ENCODE results near the gene SFMBT1.

Gene SFMBT1

DNA sequence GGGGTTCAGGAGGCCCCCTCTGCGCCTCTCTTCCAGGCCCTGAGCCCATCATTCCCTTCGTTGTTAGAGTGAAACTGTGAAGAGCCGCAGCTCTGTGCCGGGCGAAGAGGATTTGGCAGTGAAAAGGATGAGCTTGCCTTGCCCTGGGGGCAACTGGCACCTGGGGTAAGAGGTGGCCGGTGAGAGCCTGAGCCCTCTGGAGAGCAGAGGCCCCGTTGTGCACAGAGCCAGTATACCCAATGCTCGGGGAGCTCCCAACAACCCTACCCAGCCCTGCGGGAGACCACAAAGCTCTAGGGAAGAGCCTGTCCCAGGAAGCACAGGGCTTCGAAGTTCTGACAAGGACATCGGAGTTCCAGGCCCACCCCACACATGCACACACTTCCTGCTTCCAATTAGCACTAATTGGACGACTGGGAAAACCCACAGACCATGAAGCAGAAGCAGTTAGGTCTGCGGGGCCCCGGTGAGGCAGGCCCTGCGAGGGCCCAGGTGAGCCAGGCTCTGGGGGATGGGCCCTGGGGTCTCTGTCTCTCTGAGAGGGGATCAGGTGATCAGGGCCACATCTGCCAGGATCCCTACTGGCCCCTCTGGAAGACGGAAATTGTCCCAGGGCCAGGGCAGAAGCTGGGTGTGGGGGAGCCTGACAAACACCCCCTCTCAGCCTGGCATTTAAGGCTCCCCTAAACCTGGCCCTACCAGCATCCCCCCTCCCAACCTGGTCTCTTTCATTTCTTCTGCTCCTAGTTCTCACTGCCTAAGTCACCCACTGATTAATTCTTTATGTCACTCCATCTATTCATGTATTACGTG, 27.9 kb upstream of the SFMBT1 start:
- H3K4me3 ChIP-seq (ENCODE audit: low read depth, low read length): no peak overlapping the region
- CTCF ChIA-PET: interaction anchor here (0.7 to 1.1 kb wide), 7 partner anchors 13 to 373 kb away, joined by 3 to 4 read pairs (median 3); partner anchors contain the start of gene STIMATE
- H3K4me1 ChIP-seq (ENCODE audit: control insufficient read depth, insufficient read depth, low read length): no peaks in the 10 kb centered on the region
- POLR2A ChIA-PET: no interaction called here
- TF ChIP-seq ZNF37A (tag by site-specific recombination; IDR thresholded peaks at IDR 0.05): no peak
- no peak for TF ChIP-seq KLF10 (tag by site-specific recombination; IDR thresholded peaks at IDR 0.05)
- no peak for TF ChIP-seq ZNF426 (tag by site-specific recombination; IDR thresholded peaks at IDR 0.05)
- TF ChIP-seq ZNF510 (tag by site-specific recombination; IDR thresholded peaks at IDR 0.05; ENCODE audit: insufficient replicate concordance): no peak
- no peak for TF ChIP-seq ZFP3 (tag by site-specific recombination; IDR thresholded peaks at IDR 0.05; ENCODE audit: low read depth)
- no peak for TF ChIP-seq REPIN1 (tag by site-specific recombination; IDR thresholded peaks at IDR 0.05; ENCODE audit: low read depth)
- no peak for TF ChIP-seq ZNF221 (tag by site-specific recombination; IDR thresholded peaks at IDR 0.05; ENCODE audit: borderline replicate concordance)
- TF ChIP-seq ZNF354C (tag by site-specific recombination; IDR thresholded peaks at IDR 0.05; ENCODE audit: borderline replicate concordance, low read depth): no peak
- no peak for TF ChIP-seq EGR2 (tag by site-specific recombination; IDR thresholded peaks at IDR 0.05; ENCODE audit: low read depth)
- no peak for TF ChIP-seq ZNF501 (tag by site-specific recombination; IDR thresholded peaks at IDR 0.05)
- no peak for TF ChIP-seq PRDM6 (tag by site-specific recombination; IDR thresholded peaks at IDR 0.05)
- no peak for TF ChIP-seq ZNF792 (tag by site-specific recombination; IDR thresholded peaks at IDR 0.05)
- H3K27ac ChIP-seq (ENCODE audit: extremely low read depth, low read depth, low read length): no peak overlapping the region
- no peaks in the 10 kb centered on the region for H3K9me3 ChIP-seq (ENCODE audit: control insufficient read depth, insufficient read depth, low read depth, low read length)
- H3K36me3 ChIP-seq (ENCODE audit: control insufficient read depth in 2 of 2, insufficient read depth in 1 of 2, low read length in 2 of 2): no peaks in the 10 kb centered on the region

DNA sequence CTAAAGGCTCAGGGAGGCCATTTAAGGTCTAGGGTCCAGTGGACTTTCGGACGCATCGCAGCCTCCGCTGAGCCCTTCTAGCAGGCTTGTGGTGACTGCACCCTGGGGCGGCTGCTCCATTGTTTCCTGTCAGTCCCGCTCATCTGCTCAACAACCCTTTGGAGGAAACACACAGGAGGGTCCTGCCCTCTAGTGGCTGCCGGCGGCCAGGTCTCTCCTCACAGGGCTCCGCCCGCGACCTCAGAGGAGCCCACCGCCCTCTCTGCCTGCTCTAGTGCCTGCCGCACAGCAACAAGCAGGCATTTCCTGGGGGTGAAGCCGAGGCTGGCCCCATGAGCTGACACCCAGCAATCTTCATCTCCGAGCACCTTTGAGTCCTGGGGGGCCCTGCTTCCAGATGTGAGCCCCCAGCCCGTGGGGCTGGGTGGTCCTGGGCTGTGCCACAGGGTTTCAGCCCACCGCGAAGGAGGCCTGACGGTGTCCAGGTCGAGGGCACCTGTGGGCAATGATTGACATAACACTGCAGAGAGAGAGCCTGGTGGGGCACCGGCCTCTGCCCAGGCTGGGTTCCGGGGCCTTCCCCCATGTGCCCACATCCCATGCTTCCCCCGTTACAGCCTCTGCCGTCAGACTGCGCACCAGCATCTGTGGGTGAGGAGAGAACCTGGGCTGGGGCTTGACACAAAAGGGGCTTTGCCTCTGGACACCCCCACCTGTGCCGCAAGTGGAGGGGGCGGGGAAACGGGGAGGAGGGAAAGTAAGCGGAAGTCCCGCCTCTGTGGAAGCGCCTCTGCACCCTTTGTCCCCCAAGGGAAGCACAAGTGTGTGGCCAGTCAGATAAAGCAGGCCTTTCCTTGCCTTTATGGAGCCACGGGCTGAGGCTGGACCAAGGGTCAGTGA, 27.0 kb upstream of the SFMBT1 start:
- ChIA-PET CTCF (interaction anchor here (0.5 to 1.4 kb wide), 13 partner anchors 12 to 399 kb away, joined by 3 to 5 read pairs (median 3); partner anchors contain the start of gene STIMATE), POLR2A (no interaction called here)
- Histone ChIP-seq H3K36me3 (ENCODE audit: control insufficient read depth in 2 of 2, insufficient read depth in 1 of 2, low read length in 2 of 2) (no peaks in the 10 kb centered on the region), H3K27ac (ENCODE audit: extremely low read depth, low read depth, low read length) (no peak overlapping the region), H3K9me3 (ENCODE audit: control insufficient read depth, insufficient read depth, low read depth, low read length) (no peaks in the 10 kb centered on the region), H3K4me1 (ENCODE audit: control insufficient read depth, insufficient read depth, low read length) (no peaks in the 10 kb centered on the region), H3K4me3 (ENCODE audit: low read depth, low read length) (no peak overlapping the region)
- TF ChIP-seq KLF9 (tag by site-specific recombination; IDR thresholded peaks at IDR 0.05; ENCODE audit: low read depth): no peak
- TF ChIP-seq MEIS1 (CRISPR knock-in tag; IDR thresholded peaks at IDR 0.05; ENCODE audit: borderline replicate concordance): peak; percentile 66; the same call in 1 of the 2 replicates
- TF ChIP-seq KLF7 (tag by site-specific recombination; IDR thresholded peaks at IDR 0.05; ENCODE audit: borderline replicate concordance): no peak
- TF ChIP-seq, protein P1, sequence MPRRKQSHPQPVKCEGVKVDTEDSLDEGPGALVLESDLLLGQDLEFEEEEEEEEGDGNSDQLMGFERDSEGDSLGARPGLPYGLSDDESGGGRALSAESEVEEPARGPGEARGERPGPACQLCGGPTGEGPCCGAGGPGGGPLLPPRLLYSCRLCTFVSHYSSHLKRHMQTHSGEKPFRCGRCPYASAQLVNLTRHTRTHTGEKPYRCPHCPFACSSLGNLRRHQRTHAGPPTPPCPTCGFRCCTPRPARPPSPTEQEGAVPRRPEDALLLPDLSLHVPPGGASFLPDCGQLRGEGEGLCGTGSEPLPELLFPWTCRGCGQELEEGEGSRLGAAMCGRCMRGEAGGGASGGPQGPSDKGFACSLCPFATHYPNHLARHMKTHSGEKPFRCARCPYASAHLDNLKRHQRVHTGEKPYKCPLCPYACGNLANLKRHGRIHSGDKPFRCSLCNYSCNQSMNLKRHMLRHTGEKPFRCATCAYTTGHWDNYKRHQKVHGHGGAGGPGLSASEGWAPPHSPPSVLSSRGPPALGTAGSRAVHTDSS (tag by site-specific recombination; IDR thresholded peaks at IDR 0.05): no peak
- peak; percentile 20; the same call in 1 of the 2 replicates for TF ChIP-seq ZNF423 (tag by site-specific recombination; IDR thresholded peaks at IDR 0.05)
- TF ChIP-seq HOXC10 (CRISPR knock-in tag; IDR thresholded peaks at IDR 0.05): no peak
- TF ChIP-seq ZNF660 (tag by site-specific recombination; IDR thresholded peaks at IDR 0.05): peak; percentile 25; the same call in 1 of the 2 replicates
- 0 out of 2 replicates have a peak, but pooled peaks have one; percentile 8 for TF ChIP-seq PRDM10 (tag by site-specific recombination; IDR thresholded peaks at IDR 0.05)
- no peak for TF ChIP-seq ZNF132 (tag by site-specific recombination; IDR thresholded peaks at IDR 0.05; ENCODE audit: borderline replicate concordance)
- TF ChIP-seq ZNF501 (tag by site-specific recombination; IDR thresholded peaks at IDR 0.05): no peak
- no peak for TF ChIP-seq ZNF560 (tag by site-specific recombination; IDR thresholded peaks at IDR 0.05; ENCODE audit: borderline replicate concordance)
- TF ChIP-seq ZNF707 (tag by site-specific recombination; IDR thresholded peaks at IDR 0.05): no peak
- no peak for TF ChIP-seq HOXD13 (CRISPR knock-in tag; IDR thresholded peaks at IDR 0.05; ENCODE audit: borderline replicate concordance)
- peak; percentile 53 for TF ChIP-seq ZBTB8A (tag by site-specific recombination; IDR thresholded peaks at IDR 0.05)
- TF ChIP-seq RBAK (tag by site-specific recombination; IDR thresholded peaks at IDR 0.05): no peak

Measured in HEK293 (cell line).